ENCODE results near the gene LDHD. TPM values are rescaled to one million over a fixed set of nuclear protein-coding genes. Genes with fewer than 3 reads are reported as not detected.
A peak's percentile ranks its signal among the peaks of the same experiment; 100 is the strongest.

Gene LDHD
- total and polyA plus RNA-seq, 2 of the 13 experiments (the other 11 are each of a cell fraction or from before 2014, with no cell fraction given) = 9.1 to 9.8 TPM

- no TSS peak for BruUV-seq (replicated peaks)
- peak; percentile 80 for DNase-seq (ENCODE audit: low spot score)
- H3K27me3 ChIP-seq (ENCODE audit: control insufficient read depth in 1 of 2, insufficient read depth in 2 of 2, low read length in 2 of 2) = no peaks in the 10 kb centered on the region
- H3K4me2 ChIP-seq (ENCODE audit: low read depth, low read length) = peak overlapping the region; percentile 85
- H3K36me3 ChIP-seq (replicated peaks in 1 of 2; ENCODE audit: control insufficient read depth in 1 of 2, insufficient read depth in 2 of 2, low read length in 2 of 2) = peaks cover 19 to 22% of the 10 kb centered on the region in 2 experiments
- intact Hi-C loops (cut with micrococcal nuclease; ENCODE audit: unreplicated experiment) (loop anchor here (1.0 to 2.0 kb wide), 3 partner anchors 40 to 174 kb away; no protein-coding TSS in a partner anchor), in situ Hi-C loops (cut with HindIII; ENCODE audit: extremely low pct_ligation_motif_present, low pct_unique_long_range_greater_than_20kb) (no loop called here)
- peak overlapping the region; percentile 42 for H3K9ac ChIP-seq (ENCODE audit: insufficient read depth, low read depth, low read length)
- POLR2A ChIA-PET = interaction anchor here (0.5 to 3.9 kb wide), 9 partner anchors 8 to 225 kb away, joined by 3 to 30 read pairs (median 5); partner anchors contain the start of genes WDR59 and ZNRF1
- H3K27ac ChIP-seq (ENCODE audit: extremely low read length, insufficient read depth, low read length) = peak overlapping the region; percentile 15
- ATAC-seq = peak; percentile 65
- H3K4me1 ChIP-seq (ENCODE audit: insufficient read depth, low read length) = peaks cover 53% of the 10 kb centered on the region
- H3K4me3 ChIP-seq (replicated peaks in 1 of 3; ENCODE audit: insufficient read depth in 1 of 3, low read depth in 2 of 3, low read length in 3 of 3) = peak overlapping the region; percentile 32 to 71 (median 48)
- CTCF ChIA-PET (ENCODE audit: low intra/inter-chr PET ratio, low total read pairs) = interaction anchor here (0.9 to 2.0 kb wide), 2 partner anchors 113 to 114 kb away, joined by 3 to 11 read pairs; partner anchors contain the start of gene ZNRF1
- H2AFZ ChIP-seq (ENCODE audit: low read length) = no peak overlapping the region
- 17% methylated on average over 21 of the region's 28 CpGs for WGBS (ENCODE audit: low lambda C conversion rate)
- peak; percentile 95 for FAIRE-seq
- H3K79me2 ChIP-seq (ENCODE audit: insufficient read depth, low read length) = peaks cover 2% of the 10 kb centered on the region
- H3K9me3 ChIP-seq (ENCODE audit: low read length) = no peaks in the 10 kb centered on the region
- H4K20me1 ChIP-seq (ENCODE audit: insufficient read depth, low read length) = no peaks in the 10 kb centered on the region
- TF ChIP-seq NFE2L2 (IDR thresholded peaks at IDR 0.05; ENCODE audit: low read length) (no peak), SMARCE1 (IDR thresholded peaks at IDR 0.05; ENCODE audit: borderline replicate concordance) (no peak), KLF12 (CRISPR knock-in tag; IDR thresholded peaks at IDR 0.05; ENCODE audit: borderline replicate concordance) (peak; percentile 63; the same call in 1 of the 2 replicates), ZBTB2 (CRISPR knock-in tag; IDR thresholded peaks at IDR 0.05; ENCODE audit: low read depth) (no peak), FOXA3 (CRISPR knock-in tag; IDR thresholded peaks at IDR 0.05) (peak; percentile 41), ZNF549 (CRISPR knock-in tag; IDR thresholded peaks at IDR 0.05) (no peak), HINFP (CRISPR knock-in tag; IDR thresholded peaks at IDR 0.05; ENCODE audit: low read depth) (no peak; the same call in 1 of the 2 replicates), ZNF710 (CRISPR knock-in tag; IDR thresholded peaks at IDR 0.05; ENCODE audit: borderline replicate concordance) (no peak; the same call in 1 of the 2 replicates), RBM39 (IDR thresholded peaks at IDR 0.05; ENCODE audit: low read depth, low read length, poor library complexity, severe bottlenecking) (peak; percentile 98), CAMTA2 (CRISPR knock-in tag; IDR thresholded peaks at IDR 0.05; ENCODE audit: borderline replicate concordance) (no peak), STAG1 (CRISPR knock-in tag; IDR thresholded peaks at IDR 0.05) (peak; percentile 99), ZNF841 (CRISPR knock-in tag; IDR thresholded peaks at IDR 0.05; ENCODE audit: borderline replicate concordance) (no peak), HDAC6 (IDR thresholded peaks at IDR 0.05; ENCODE audit: low read depth, low read length) (no peak), CSRNP2 (CRISPR knock-in tag; conservative IDR thresholded peaks at IDR 0.05; ENCODE audit: low read depth) (no peak), ZEB1 (IDR thresholded peaks at IDR 0.05; ENCODE audit: insufficient replicate concordance, low read depth) (peak; percentile 73), ZNF296 (CRISPR knock-in tag; conservative IDR thresholded peaks at IDR 0.05) (0 out of 2 replicates have a peak, but pooled peaks have one; percentile 23)
These were observed 5.7 kb downstream of the LDHD start for GRCh38 chr16:75110637-75111513.
